ENCODE data around the gene C11orf24. TPM values are rescaled to one million over a fixed set of nuclear protein-coding genes. Genes with fewer than 3 reads are reported as not detected.

Gene C11orf24
- total and polyA plus RNA-seq, 9 of the 15 experiments (the other 6 are each of a cell fraction or from before 2014, with no cell fraction given): 2.0 to 65.2 (median 32.5) TPM

GRCh38 chr11:68257477-68258362 is 14.1 kb downstream of the C11orf24 start (continued):
- TF ChIP-seq, protein P1, sequence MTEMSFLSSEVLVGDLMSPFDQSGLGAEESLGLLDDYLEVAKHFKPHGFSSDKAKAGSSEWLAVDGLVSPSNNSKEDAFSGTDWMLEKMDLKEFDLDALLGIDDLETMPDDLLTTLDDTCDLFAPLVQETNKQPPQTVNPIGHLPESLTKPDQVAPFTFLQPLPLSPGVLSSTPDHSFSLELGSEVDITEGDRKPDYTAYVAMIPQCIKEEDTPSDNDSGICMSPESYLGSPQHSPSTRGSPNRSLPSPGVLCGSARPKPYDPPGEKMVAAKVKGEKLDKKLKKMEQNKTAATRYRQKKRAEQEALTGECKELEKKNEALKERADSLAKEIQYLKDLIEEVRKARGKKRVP (CRISPR knock-in tag; IDR thresholded peaks at IDR 0.05): no peak
- TF ChIP-seq ARID2 (IDR thresholded peaks at IDR 0.05): peak; percentile 92
- TF ChIP-seq POU5F1 (IDR thresholded peaks at IDR 0.05; ENCODE audit: borderline replicate concordance, low read depth, low read length, partially characterized antibody): no peak
- TF ChIP-seq PCBP2 (IDR thresholded peaks at IDR 0.05; ENCODE audit: low read depth, low read length, poor library complexity, severe bottlenecking): no peak
- no peak for TF ChIP-seq ZSCAN29 (IDR thresholded peaks at IDR 0.05)
- no peak for TF ChIP-seq PTBP1 (IDR thresholded peaks at IDR 0.05; ENCODE audit: low read depth, low read length)
- TF ChIP-seq ZNF165 (CRISPR knock-in tag; IDR thresholded peaks at IDR 0.05; ENCODE audit: borderline replicate concordance): peak; percentile 56; the same call in 1 of the 2 replicates
- peak; percentile 44; the same call in 1 of the 2 replicates for TF ChIP-seq ATF7 (IDR thresholded peaks at IDR 0.05)
- no peak for TF ChIP-seq SRSF3 (IDR thresholded peaks at IDR 0.05; ENCODE audit: insufficient read depth, low read length)
- TF ChIP-seq ZNF57 (CRISPR knock-in tag; IDR thresholded peaks at IDR 0.05): 0 out of 2 replicates have a peak, but pooled peaks have one; percentile 47
- 0 out of 2 replicates have a peak, but pooled peaks have one; percentile 74 for TF ChIP-seq ZNF830 (CRISPR knock-in tag; IDR thresholded peaks at IDR 0.05)
- no peak for TF ChIP-seq ZNF3 (CRISPR knock-in tag; IDR thresholded peaks at IDR 0.05)
- TF ChIP-seq RB1 (IDR thresholded peaks at IDR 0.05; ENCODE audit: low read depth): no peak; the same call in 1 of the 2 replicates
- no peak for TF ChIP-seq POLR2AphosphoS5 (IDR thresholded peaks at IDR 0.05; ENCODE audit: control insufficient read depth, insufficient read depth, low read depth, low read length)
- no peak for TF ChIP-seq CHD1 (IDR thresholded peaks at IDR 0.05; ENCODE audit: low read length)
- no peak for TF ChIP-seq RBM15 (IDR thresholded peaks at IDR 0.05; ENCODE audit: insufficient read depth, low read length)
- TF ChIP-seq SAP30 (IDR thresholded peaks at IDR 0.05; ENCODE audit: borderline replicate concordance, insufficient read depth, low read depth, low read length, poor library complexity, severe bottlenecking): no peak
- 0 out of 2 replicates have a peak, but pooled peaks have one; percentile 63 for TF ChIP-seq ZNF79 (CRISPR knock-in tag; IDR thresholded peaks at IDR 0.05; ENCODE audit: low read depth)
- no peak for TF ChIP-seq PYGO2 (tag; IDR thresholded peaks at IDR 0.05)
- TF ChIP-seq, protein P2, sequence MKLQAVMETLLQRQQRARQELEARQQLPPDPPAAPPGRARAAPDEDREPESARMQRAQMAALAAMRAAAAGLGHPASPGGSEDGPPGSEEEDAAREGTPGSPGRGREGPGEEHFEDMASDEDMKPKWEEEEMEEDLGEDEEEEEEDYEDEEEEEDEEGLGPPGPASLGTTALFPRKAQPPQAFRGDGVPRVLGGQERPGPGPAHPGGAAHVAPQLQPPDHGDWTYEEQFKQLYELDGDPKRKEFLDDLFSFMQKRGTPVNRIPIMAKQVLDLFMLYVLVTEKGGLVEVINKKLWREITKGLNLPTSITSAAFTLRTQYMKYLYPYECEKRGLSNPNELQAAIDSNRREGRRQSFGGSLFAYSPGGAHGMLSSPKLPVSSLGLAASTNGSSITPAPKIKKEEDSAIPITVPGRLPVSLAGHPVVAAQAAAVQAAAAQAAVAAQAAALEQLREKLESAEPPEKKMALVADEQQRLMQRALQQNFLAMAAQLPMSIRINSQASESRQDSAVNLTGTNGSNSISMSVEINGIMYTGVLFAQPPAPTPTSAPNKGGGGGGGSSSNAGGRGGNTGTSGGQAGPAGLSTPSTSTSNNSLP (IDR thresholded peaks at IDR 0.05; ENCODE audit: borderline replicate concordance, low read depth, low read length): no peak
- TF ChIP-seq ZNF253 (CRISPR knock-in tag; conservative IDR thresholded peaks at IDR 0.05): no peak
- peak; percentile 83 to 88 for TF ChIP-seq E2F6 (IDR thresholded peaks at IDR 0.05; ENCODE audit: borderline replicate concordance in 1 of 2, extremely low read depth in 1 of 2, insufficient read depth in 1 of 2, insufficient read length in 1 of 2, low read depth in 1 of 2, low read length in 1 of 2, poor library complexity in 1 of 2, severe bottlenecking in 1 of 2)
- TF ChIP-seq SETDB1 (IDR thresholded peaks at IDR 0.05; ENCODE audit: low read length): no peak
